ENCODE data around the gene PALD1. TPM values are rescaled to one million over a fixed set of nuclear protein-coding genes. Genes with fewer than 3 reads are reported as not detected.

Gene PALD1
- total and polyA plus RNA-seq, 2 donors (not counting 1 experiment from before 2014, with no cell fraction given) = 0.09 to 0.33 TPM

- H4K20me1 ChIP-seq (ENCODE audit: control insufficient read depth, extremely low read depth, insufficient read depth, low read length) = no peaks in the 10 kb centered on the region
- TF ChIP-seq, protein P1, sequence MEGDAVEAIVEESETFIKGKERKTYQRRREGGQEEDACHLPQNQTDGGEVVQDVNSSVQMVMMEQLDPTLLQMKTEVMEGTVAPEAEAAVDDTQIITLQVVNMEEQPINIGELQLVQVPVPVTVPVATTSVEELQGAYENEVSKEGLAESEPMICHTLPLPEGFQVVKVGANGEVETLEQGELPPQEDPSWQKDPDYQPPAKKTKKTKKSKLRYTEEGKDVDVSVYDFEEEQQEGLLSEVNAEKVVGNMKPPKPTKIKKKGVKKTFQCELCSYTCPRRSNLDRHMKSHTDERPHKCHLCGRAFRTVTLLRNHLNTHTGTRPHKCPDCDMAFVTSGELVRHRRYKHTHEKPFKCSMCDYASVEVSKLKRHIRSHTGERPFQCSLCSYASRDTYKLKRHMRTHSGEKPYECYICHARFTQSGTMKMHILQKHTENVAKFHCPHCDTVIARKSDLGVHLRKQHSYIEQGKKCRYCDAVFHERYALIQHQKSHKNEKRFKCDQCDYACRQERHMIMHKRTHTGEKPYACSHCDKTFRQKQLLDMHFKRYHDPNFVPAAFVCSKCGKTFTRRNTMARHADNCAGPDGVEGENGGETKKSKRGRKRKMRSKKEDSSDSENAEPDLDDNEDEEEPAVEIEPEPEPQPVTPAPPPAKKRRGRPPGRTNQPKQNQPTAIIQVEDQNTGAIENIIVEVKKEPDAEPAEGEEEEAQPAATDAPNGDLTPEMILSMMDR (conservative IDR thresholded peaks at IDR 0.05 in 1 of 2, IDR thresholded peaks at IDR 0.05 in 1 of 2; ENCODE audit: low read depth in 1 of 2, low read length in 2 of 2) = no peak
- no peak for TF ChIP-seq EZH2 (IDR thresholded peaks at IDR 0.05; ENCODE audit: low read length, missing control alignments)
- H3K4me2 ChIP-seq (ENCODE audit: extremely low read depth, insufficient read depth, low read length) = no peak overlapping the region
- H3K9ac ChIP-seq (ENCODE audit: insufficient read depth, low read length) = no peak overlapping the region
- no peak for DNase-seq (ENCODE audit: low read depth in 2 of 2)
- no peaks in the 10 kb centered on the region for H3K36me3 ChIP-seq (ENCODE audit: control insufficient read depth, insufficient read depth, low read length)
- H3K9me3 ChIP-seq (ENCODE audit: control insufficient read depth, insufficient read depth, low read depth, low read length) = no peaks in the 10 kb centered on the region
- H3K4me1 ChIP-seq (ENCODE audit: control insufficient read depth, extremely low read depth, insufficient read depth, low read length) = no peaks in the 10 kb centered on the region
- H3K4me3 ChIP-seq (replicated peaks in 1 of 4; ENCODE audit: control extremely low read depth in 1 of 4, insufficient read depth in 1 of 4, low read depth in 3 of 4, low read length in 4 of 4) = no peak overlapping the region
- H3K27ac ChIP-seq (ENCODE audit: insufficient read depth, low read length) = no peak overlapping the region
- H3K27me3 ChIP-seq (ENCODE audit: control insufficient read depth, insufficient read depth, low read length) = no peaks in the 10 kb centered on the region
- H2AFZ ChIP-seq (ENCODE audit: low read length) = no peak overlapping the region
- no peaks in the 10 kb centered on the region for H3K79me2 ChIP-seq (ENCODE audit: control insufficient read depth, insufficient read depth, low read length)
These were observed 119.6 kb downstream of the PALD1 start for GRCh38 chr10:70597856-70598815.

DNA sequence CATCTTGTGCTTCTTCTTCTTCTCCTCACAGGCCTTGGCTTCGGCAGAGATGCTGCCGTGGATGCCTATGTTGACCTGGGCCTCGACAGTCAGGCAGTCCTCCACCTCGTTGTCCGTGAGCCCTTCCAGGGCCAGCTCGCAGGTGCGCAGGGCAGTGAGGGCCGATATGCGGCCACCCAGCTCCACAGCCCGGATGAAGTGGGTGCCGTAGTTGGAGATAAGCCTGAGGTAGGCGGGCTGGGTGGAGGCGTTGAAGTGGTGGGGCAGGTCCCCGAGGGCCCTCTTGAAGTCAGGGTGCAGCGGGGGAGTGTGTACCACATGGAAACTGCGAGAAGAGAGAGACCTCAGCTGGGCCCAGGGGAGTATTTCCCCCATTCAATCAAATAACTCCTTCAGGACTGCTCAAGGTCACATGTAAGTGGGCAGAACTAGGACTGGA, 120.3 kb downstream of the PALD1 start:
- no peak for DNase-seq (ENCODE audit: low read depth in 2 of 2)
- no peak overlapping the region for H3K4me3 ChIP-seq (replicated peaks in 1 of 4; ENCODE audit: control extremely low read depth in 1 of 4, insufficient read depth in 1 of 4, low read depth in 3 of 4, low read length in 4 of 4)
- no peaks in the 10 kb centered on the region for H3K27me3 ChIP-seq (ENCODE audit: control insufficient read depth, insufficient read depth, low read length)
- no peaks in the 10 kb centered on the region for H4K20me1 ChIP-seq (ENCODE audit: control insufficient read depth, extremely low read depth, insufficient read depth, low read length)
- no peaks in the 10 kb centered on the region for H3K9me3 ChIP-seq (ENCODE audit: control insufficient read depth, insufficient read depth, low read depth, low read length)
- H3K27ac ChIP-seq (ENCODE audit: insufficient read depth, low read length) = no peak overlapping the region
- H3K4me2 ChIP-seq (ENCODE audit: extremely low read depth, insufficient read depth, low read length) = no peak overlapping the region
- no peaks in the 10 kb centered on the region for H3K4me1 ChIP-seq (ENCODE audit: control insufficient read depth, extremely low read depth, insufficient read depth, low read length)
- H3K79me2 ChIP-seq (ENCODE audit: control insufficient read depth, insufficient read depth, low read length) = no peaks in the 10 kb centered on the region
- H3K36me3 ChIP-seq (ENCODE audit: control insufficient read depth, insufficient read depth, low read length) = no peaks in the 10 kb centered on the region
- TF ChIP-seq, protein P1 (conservative IDR thresholded peaks at IDR 0.05 in 1 of 2, IDR thresholded peaks at IDR 0.05 in 1 of 2; ENCODE audit: low read depth in 1 of 2, low read length in 2 of 2) = no peak
- no peak for TF ChIP-seq EZH2 (IDR thresholded peaks at IDR 0.05; ENCODE audit: low read length, missing control alignments)
- H2AFZ ChIP-seq (ENCODE audit: low read length) = no peak overlapping the region
- no peak overlapping the region for H3K9ac ChIP-seq (ENCODE audit: insufficient read depth, low read length)

- no peaks in the 10 kb centered on the region for H3K79me2 ChIP-seq (ENCODE audit: control insufficient read depth, insufficient read depth, low read length)
- H3K36me3 ChIP-seq (ENCODE audit: control insufficient read depth, insufficient read depth, low read length) = no peaks in the 10 kb centered on the region
- TF ChIP-seq, protein P1 (conservative IDR thresholded peaks at IDR 0.05 in 1 of 2, IDR thresholded peaks at IDR 0.05 in 1 of 2; ENCODE audit: low read depth in 1 of 2, low read length in 2 of 2) = no peak
- no peaks in the 10 kb centered on the region for H4K20me1 ChIP-seq (ENCODE audit: control insufficient read depth, extremely low read depth, insufficient read depth, low read length)
- H3K27ac ChIP-seq (ENCODE audit: insufficient read depth, low read length) = no peak overlapping the region
- no peak overlapping the region for H2AFZ ChIP-seq (ENCODE audit: low read length)
- no peaks in the 10 kb centered on the region for H3K9me3 ChIP-seq (ENCODE audit: control insufficient read depth, insufficient read depth, low read depth, low read length)
- H3K4me1 ChIP-seq (ENCODE audit: control insufficient read depth, extremely low read depth, insufficient read depth, low read length) = no peaks in the 10 kb centered on the region
- H3K9ac ChIP-seq (ENCODE audit: insufficient read depth, low read length) = no peak overlapping the region
- no peak for DNase-seq (ENCODE audit: low read depth in 2 of 2)
- no peak overlapping the region for H3K4me2 ChIP-seq (ENCODE audit: extremely low read depth, insufficient read depth, low read length)
- H3K4me3 ChIP-seq (replicated peaks in 1 of 4; ENCODE audit: control extremely low read depth in 1 of 4, insufficient read depth in 1 of 4, low read depth in 3 of 4, low read length in 4 of 4) = no peak overlapping the region
- H3K27me3 ChIP-seq (ENCODE audit: control insufficient read depth, insufficient read depth, low read length) = no peaks in the 10 kb centered on the region
These were observed 120.8 kb downstream of the PALD1 start for GRCh38 chr10:70599319-70599718.

Measured in fibroblast of lung (primary cell).